Astrocyte (in vitro differentiated cells and primary cell): ENCODE results near the gene PBX3. TPM values are rescaled to one million over a fixed set of nuclear protein-coding genes. Genes with fewer than 3 reads are reported as not detected.

Source experiments
- DNase-seq: peaks from one replicate; pipeline ENCODE4 v3.0.0-alpha.2; 2010; ENCODE audit warnings: low read depth
- FAIRE-seq: peaks from 2 replicates; lab custom pipeline; 2011; peaks lifted over from hg19 to GRCh38; lab: Jason Lieb, UNC
- H2AFZ ChIP-seq: 2 replicates; pipeline ENCODE4 v1.6.0; 2012; ENCODE audit warnings: low read depth, low read length, inconsistent platforms
- H3K27ac ChIP-seq: 2 replicates; pipeline ENCODE4 v1.5.1; 2011; ENCODE audit warnings: low read depth, low read length, inconsistent platforms
- H3K27me3 ChIP-seq: 2 replicates; pipeline ENCODE4 v1.6.0; 2011; ENCODE audit warnings: low read length, inconsistent platforms; ENCODE audit not compliant: insufficient read depth
- H3K36me3 ChIP-seq: 2 replicates; pipeline ENCODE4 v1.5.1; 2011; ENCODE audit warnings: low read length, inconsistent platforms; ENCODE audit not compliant: insufficient read depth
- H3K4me1 ChIP-seq: 2 replicates; pipeline ENCODE4 v1.5.1; 2011; ENCODE audit warnings: low read length, inconsistent platforms; ENCODE audit not compliant: insufficient read depth
- H3K4me2 ChIP-seq: 2 replicates; pipeline ENCODE4 v1.6.0; 2012; ENCODE audit warnings: low read length, inconsistent platforms
- H3K4me3 ChIP-seq: 2 replicates; pipeline ENCODE4 v1.5.1; 2011; ENCODE audit warnings: low read depth, mild to moderate bottlenecking, low read length, inconsistent platforms; ENCODE audit not compliant: insufficient read depth
- H3K79me2 ChIP-seq: 2 replicates; pipeline ENCODE4 v1.6.0; 2012; ENCODE audit warnings: mild to moderate bottlenecking, low read length, inconsistent platforms; ENCODE audit not compliant: insufficient read depth
- H3K9ac ChIP-seq: 2 replicates; pipeline ENCODE4 v1.6.0; 2012; ENCODE audit warnings: mild to moderate bottlenecking, low read length, inconsistent platforms
- H3K9me3 ChIP-seq: 2 replicates; pipeline ENCODE4 v1.5.1; 2012; ENCODE audit warnings: low read depth, mild to moderate bottlenecking, low read length, inconsistent platforms; ENCODE audit not compliant: insufficient read depth
- H4K20me1 ChIP-seq: 2 replicates; pipeline ENCODE4 v1.6.0; 2012; ENCODE audit warnings: low read length, inconsistent platforms; ENCODE audit not compliant: insufficient read depth
- H3K27ac Mint-ChIP-seq: one replicate; pipeline ENCODE4 v1.8.0; 2021; ENCODE audit warnings: mild to moderate bottlenecking, mixed read lengths; ENCODE audit not compliant: unreplicated experiment
- H3K27me3 Mint-ChIP-seq: one replicate; pipeline ENCODE4 v1.8.0; 2021; ENCODE audit warnings: low read depth, mixed read lengths; ENCODE audit not compliant: unreplicated experiment
- H3K36me3 Mint-ChIP-seq: one replicate; pipeline ENCODE4 v1.8.0; 2021; ENCODE audit warnings: low read depth, mixed read lengths; ENCODE audit not compliant: unreplicated experiment
- H3K4me1 Mint-ChIP-seq: one replicate; pipeline ENCODE4 v1.8.0; 2021; ENCODE audit warnings: low read depth, mixed read lengths; ENCODE audit not compliant: unreplicated experiment
- H3K4me3 Mint-ChIP-seq: one replicate; pipeline ENCODE4 v1.8.0; 2021; ENCODE audit warnings: mild to moderate bottlenecking, moderate library complexity, mixed read lengths; ENCODE audit not compliant: unreplicated experiment
- H3K9me3 Mint-ChIP-seq: one replicate; pipeline ENCODE4 v1.8.0; 2021; ENCODE audit warnings: mild to moderate bottlenecking, mixed read lengths; ENCODE audit not compliant: unreplicated experiment
- EZH2 ChIP-seq: IDR thresholded peaks from 2 replicates; pipeline ENCODE4 v1.6.1; 2012; ENCODE audit warnings: mild to moderate bottlenecking, low read length, inconsistent platforms; ENCODE audit not compliant: insufficient read depth
- total RNA-seq: library from RNA; stranded (reverse); gene quantifications from 2 replicates; pipeline ENCODE4 v1.2.1, GENCODE V29; 2021
- TF ChIP-seq, protein P1 (sequence below): IDR thresholded peaks from 2 replicates; pipeline ENCODE4 v1.5.1; 2011; ENCODE audit warnings: low read depth, mild to moderate bottlenecking, inconsistent platforms, low read length, moderate library complexity; ENCODE audit not compliant: insufficient read depth

Gene PBX3
- total RNA-seq, 1 donor from 2014 or later: 51.2 TPM

DNA sequence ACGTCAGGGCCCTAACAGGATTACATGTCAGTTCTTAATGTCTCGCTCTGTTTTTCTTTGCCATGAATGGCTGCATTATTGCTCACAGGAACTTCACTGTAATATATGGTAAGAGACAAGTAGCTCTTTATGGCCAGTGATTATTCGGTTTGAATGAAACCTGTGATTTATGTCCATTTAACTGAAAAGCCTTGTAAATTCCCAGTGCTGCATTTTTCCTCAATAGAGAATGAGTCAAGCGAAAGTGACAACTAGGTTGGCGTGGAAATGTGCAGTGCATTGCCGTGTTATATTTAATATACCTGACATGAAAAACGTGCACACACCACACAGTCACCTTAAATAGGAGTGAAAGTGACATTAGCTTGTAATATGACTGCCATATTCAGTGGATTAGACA, 163.1 kb downstream of the PBX3 start:
- peaks cover 48% of the 10 kb centered on the region for H3K4me1 Mint-ChIP-seq
- H3K79me2 ChIP-seq: peaks cover 12% of the 10 kb centered on the region
- H3K36me3 Mint-ChIP-seq: no peaks in the 10 kb centered on the region
- no peak overlapping the region for H3K4me2 ChIP-seq
- H3K27me3 ChIP-seq: no peaks in the 10 kb centered on the region
- H3K9ac ChIP-seq: no peak overlapping the region
- FAIRE-seq (no peak), DNase-seq (no peak)
- H3K9me3 Mint-ChIP-seq: no peaks in the 10 kb centered on the region
- H3K4me3 ChIP-seq: no peak overlapping the region
- H3K27ac ChIP-seq: no peak overlapping the region
- no peaks in the 10 kb centered on the region for H3K9me3 ChIP-seq
- TF ChIP-seq EZH2: no peak
- TF ChIP-seq, protein P1, sequence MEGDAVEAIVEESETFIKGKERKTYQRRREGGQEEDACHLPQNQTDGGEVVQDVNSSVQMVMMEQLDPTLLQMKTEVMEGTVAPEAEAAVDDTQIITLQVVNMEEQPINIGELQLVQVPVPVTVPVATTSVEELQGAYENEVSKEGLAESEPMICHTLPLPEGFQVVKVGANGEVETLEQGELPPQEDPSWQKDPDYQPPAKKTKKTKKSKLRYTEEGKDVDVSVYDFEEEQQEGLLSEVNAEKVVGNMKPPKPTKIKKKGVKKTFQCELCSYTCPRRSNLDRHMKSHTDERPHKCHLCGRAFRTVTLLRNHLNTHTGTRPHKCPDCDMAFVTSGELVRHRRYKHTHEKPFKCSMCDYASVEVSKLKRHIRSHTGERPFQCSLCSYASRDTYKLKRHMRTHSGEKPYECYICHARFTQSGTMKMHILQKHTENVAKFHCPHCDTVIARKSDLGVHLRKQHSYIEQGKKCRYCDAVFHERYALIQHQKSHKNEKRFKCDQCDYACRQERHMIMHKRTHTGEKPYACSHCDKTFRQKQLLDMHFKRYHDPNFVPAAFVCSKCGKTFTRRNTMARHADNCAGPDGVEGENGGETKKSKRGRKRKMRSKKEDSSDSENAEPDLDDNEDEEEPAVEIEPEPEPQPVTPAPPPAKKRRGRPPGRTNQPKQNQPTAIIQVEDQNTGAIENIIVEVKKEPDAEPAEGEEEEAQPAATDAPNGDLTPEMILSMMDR: no peak
- no peaks in the 10 kb centered on the region for H3K27me3 Mint-ChIP-seq
- peaks cover 7% of the 10 kb centered on the region for H3K4me1 ChIP-seq
- no peak overlapping the region for H2AFZ ChIP-seq
- H3K27ac Mint-ChIP-seq: no peak overlapping the region
- no peaks in the 10 kb centered on the region for H3K36me3 ChIP-seq
- H4K20me1 ChIP-seq: no peaks in the 10 kb centered on the region
- H3K4me3 Mint-ChIP-seq: no peak overlapping the region

DNA sequence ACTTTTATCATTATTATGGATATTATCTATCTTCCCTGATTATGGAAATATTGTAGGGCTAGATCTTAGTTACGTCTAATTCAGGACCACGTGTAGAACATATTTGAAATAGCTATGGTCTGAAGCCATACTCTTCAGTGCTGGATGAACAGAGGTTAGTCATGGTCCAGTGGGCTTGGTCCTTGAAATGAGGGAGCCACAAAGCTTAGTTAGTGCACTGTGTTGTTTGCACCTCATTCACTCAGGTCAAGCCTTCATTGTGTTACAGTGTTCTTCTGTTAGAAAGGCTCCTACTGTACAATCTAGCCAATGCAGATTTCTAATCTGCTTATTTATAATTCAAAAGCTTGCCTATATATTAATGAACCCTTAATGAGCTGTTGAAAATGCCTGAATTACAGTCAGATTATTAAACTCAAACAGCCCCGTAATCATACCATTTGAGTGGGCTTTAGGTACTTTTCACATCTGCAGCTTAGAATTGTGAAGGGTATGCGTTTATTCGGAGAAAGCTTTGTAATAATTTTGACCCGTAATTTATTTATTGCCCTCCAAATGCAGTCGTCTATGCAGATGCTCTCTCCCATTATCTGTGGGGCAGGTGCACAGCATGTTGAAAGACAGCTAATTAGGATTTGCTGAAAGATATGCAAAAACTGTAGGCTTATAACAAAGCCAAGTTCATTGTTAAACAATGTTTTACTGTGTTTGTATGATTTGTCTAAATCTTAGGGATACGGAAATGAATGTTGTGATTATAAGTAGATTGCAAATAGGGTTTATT, 164.9 kb downstream of the PBX3 start:
- Mint-ChIP-seq H3K27me3 (no peaks in the 10 kb centered on the region), H3K9me3 (no peaks in the 10 kb centered on the region), H3K27ac (no peak overlapping the region), H3K4me1 (peaks cover 38% of the 10 kb centered on the region), H3K36me3 (peaks cover 4% of the 10 kb centered on the region), H3K4me3 (no peak overlapping the region)
- no peaks in the 10 kb centered on the region for H3K4me1 ChIP-seq
- H3K4me2 ChIP-seq: no peak overlapping the region
- no peak overlapping the region for H3K27ac ChIP-seq
- no peaks in the 10 kb centered on the region for H3K36me3 ChIP-seq
- no peak overlapping the region for H2AFZ ChIP-seq
- TF ChIP-seq, protein P1: no peak
- TF ChIP-seq EZH2: no peak
- no peaks in the 10 kb centered on the region for H4K20me1 ChIP-seq
- H3K79me2 ChIP-seq: peaks cover 12% of the 10 kb centered on the region
- FAIRE-seq (no peak), DNase-seq (peak; percentile 66)
- no peak overlapping the region for H3K9ac ChIP-seq
- H3K9me3 ChIP-seq: no peaks in the 10 kb centered on the region
- H3K4me3 ChIP-seq: no peak overlapping the region
- H3K27me3 ChIP-seq: no peaks in the 10 kb centered on the region

DNA sequence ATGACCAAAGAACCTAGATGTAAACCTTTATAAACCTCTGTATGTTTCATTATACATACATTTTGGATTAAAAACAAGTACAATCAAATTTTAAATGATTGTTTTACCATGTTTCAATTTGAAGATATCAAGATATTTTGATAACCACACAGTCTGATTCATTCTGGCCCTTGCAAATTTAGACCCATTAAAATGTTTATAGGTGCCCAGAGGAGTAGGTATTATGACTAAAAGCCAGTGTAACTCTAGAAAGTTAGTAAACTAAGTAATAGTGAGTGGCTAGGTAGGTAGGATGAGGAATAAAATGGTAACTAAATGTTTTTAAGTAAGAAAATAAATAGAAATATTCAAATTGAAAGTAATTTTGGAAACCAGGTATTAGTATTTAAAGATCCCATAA, 165.5 kb downstream of the PBX3 start:
- Histone ChIP-seq H3K4me2 (no peak overlapping the region), H4K20me1 (no peaks in the 10 kb centered on the region), H3K9me3 (no peaks in the 10 kb centered on the region), H3K27me3 (no peaks in the 10 kb centered on the region), H3K79me2 (peaks cover 12% of the 10 kb centered on the region), H3K4me1 (no peaks in the 10 kb centered on the region), H3K4me3 (no peak overlapping the region), H3K9ac (no peak overlapping the region), H3K27ac (no peak overlapping the region), H3K36me3 (no peaks in the 10 kb centered on the region), H2AFZ (no peak overlapping the region)
- no peaks in the 10 kb centered on the region for H3K9me3 Mint-ChIP-seq
- no peak for TF ChIP-seq EZH2
- TF ChIP-seq, protein P1: no peak
- FAIRE-seq (no peak), DNase-seq (no peak)
- H3K27me3 Mint-ChIP-seq: no peaks in the 10 kb centered on the region
- peaks cover 6% of the 10 kb centered on the region for H3K36me3 Mint-ChIP-seq
- peaks cover 36% of the 10 kb centered on the region for H3K4me1 Mint-ChIP-seq
- no peak overlapping the region for H3K4me3 Mint-ChIP-seq
- H3K27ac Mint-ChIP-seq: no peak overlapping the region
